Nephron (organoid): ENCODE measurements around the gene CFAP119.

ENCODE experiments used
- H3K27ac Mint-ChIP-seq, 3 experiments: 2 replicates each; pipeline ENCODE4 v1.8.0; 2020; ENCODE audit warnings: mixed read lengths in 3 of 3, mild to moderate bottlenecking in 2 of 3, moderate library complexity in 1 of 3
- H3K27me3 Mint-ChIP-seq: 2 replicates; pipeline ENCODE4 v1.8.0; 2021; ENCODE audit warnings: low read depth, mild to moderate bottlenecking, moderate library complexity, mixed read lengths
- H3K36me3 Mint-ChIP-seq: 2 replicates; pipeline ENCODE4 v1.8.0; 2020; ENCODE audit warnings: low read depth, mixed read lengths
- H3K4me1 Mint-ChIP-seq: 2 replicates; pipeline ENCODE4 v1.8.0; 2020; ENCODE audit warnings: mixed read lengths
- H3K4me3 Mint-ChIP-seq, 3 experiments: 2 replicates each; pipeline ENCODE4 v1.8.0; 2020; ENCODE audit warnings: mild to moderate bottlenecking in 3 of 3, mixed read lengths in 3 of 3, moderate library complexity in 2 of 3
- H3K9me3 Mint-ChIP-seq: 2 replicates; pipeline ENCODE4 v1.8.0; 2020; ENCODE audit warnings: mixed read lengths
- CTCF ChIP-seq, 3 experiments: fragments of 200-600 bp; sonication (generic); IDR thresholded peaks; one replicate each; pipeline ENCODE4 v1.5.0; 2021; ENCODE audit warnings: antibody characterized with exemption in 3 of 3; ENCODE audit not compliant: unreplicated experiment in 3 of 3

CFAP119 gene

GRCh38 chr16:30802936-30803335 lies 41.1 kb upstream of the CFAP119 start:
- H3K9me3 Mint-ChIP-seq: no peaks in the 10 kb centered on the region
- H3K4me3 Mint-ChIP-seq: peak overlapping the region; percentile 46 to 65 (median 57)
- peak overlapping the region in 2 of 3 experiments; percentile 22 to 26 for H3K27ac Mint-ChIP-seq
- H3K4me1 Mint-ChIP-seq: peaks cover 7% of the 10 kb centered on the region
- no peaks in the 10 kb centered on the region for H3K36me3 Mint-ChIP-seq
- H3K27me3 Mint-ChIP-seq: no peaks in the 10 kb centered on the region
- no peak for TF ChIP-seq CTCF (IDR thresholded peaks at IDR 0.05; ENCODE audit: unreplicated experiment in 3 of 3)

- H3K36me3 Mint-ChIP-seq: no peaks in the 10 kb centered on the region
- H3K9me3 Mint-ChIP-seq: no peaks in the 10 kb centered on the region
- no peak overlapping the region for H3K27ac Mint-ChIP-seq
- H3K27me3 Mint-ChIP-seq: no peaks in the 10 kb centered on the region
- H3K4me3 Mint-ChIP-seq: no peak overlapping the region
- no peak for TF ChIP-seq CTCF (IDR thresholded peaks at IDR 0.05; ENCODE audit: unreplicated experiment in 3 of 3)
- H3K4me1 Mint-ChIP-seq: peaks cover 5% of the 10 kb centered on the region
Measured at GRCh38 chr16:30797670-30798309, 35.9 kb upstream of the CFAP119 start.

- no peak overlapping the region for H3K4me3 Mint-ChIP-seq
- H3K4me1 Mint-ChIP-seq: peaks cover 5% of the 10 kb centered on the region
Measured at GRCh38 chr16:30794634-30795033, 32.8 kb upstream of the CFAP119 start.

GRCh38 chr16:30793508-30794069 lies 31.7 kb upstream of the CFAP119 start:
- no peak for TF ChIP-seq CTCF (IDR thresholded peaks at IDR 0.05; ENCODE audit: unreplicated experiment in 3 of 3)
- peaks cover 5% of the 10 kb centered on the region for H3K4me1 Mint-ChIP-seq
- no peaks in the 10 kb centered on the region for H3K36me3 Mint-ChIP-seq

More at GRCh38 chr16:30794634-30795033, 32.8 kb upstream of the CFAP119 start:
- Mint-ChIP-seq H3K9me3 (no peaks in the 10 kb centered on the region), H3K27ac (no peak overlapping the region), H3K36me3 (no peaks in the 10 kb centered on the region), H3K27me3 (no peaks in the 10 kb centered on the region)
- TF ChIP-seq CTCF (IDR thresholded peaks at IDR 0.05; ENCODE audit: unreplicated experiment in 3 of 3): no peak

GRCh38 chr16:30787613-30788378 lies 25.9 kb upstream of the CFAP119 start:
- TF ChIP-seq CTCF (IDR thresholded peaks at IDR 0.05; ENCODE audit: unreplicated experiment in 3 of 3): no peak
- Mint-ChIP-seq H3K4me1 (peaks cover 23% of the 10 kb centered on the region), H3K27me3 (no peaks in the 10 kb centered on the region), H3K27ac (peak overlapping the region; percentile 96 to 98 (median 96)), H3K9me3 (no peaks in the 10 kb centered on the region), H3K4me3 (peak overlapping the region; percentile 91 to 96 (median 95)), H3K36me3 (peaks cover 7% of the 10 kb centered on the region)

More at GRCh38 chr16:30793508-30794069, 31.7 kb upstream of the CFAP119 start:
- Mint-ChIP-seq H3K27ac (no peak overlapping the region), H3K9me3 (no peaks in the 10 kb centered on the region), H3K27me3 (no peaks in the 10 kb centered on the region), H3K4me3 (no peak overlapping the region)
